ENCODE data around the gene GPR83.
"Not testable (repeated sequence)": the region's sequence is repeated elsewhere in the genome, so short reads cannot be mapped to it uniquely, and the experiment has no call there.

The GPR83 gene

DNA sequence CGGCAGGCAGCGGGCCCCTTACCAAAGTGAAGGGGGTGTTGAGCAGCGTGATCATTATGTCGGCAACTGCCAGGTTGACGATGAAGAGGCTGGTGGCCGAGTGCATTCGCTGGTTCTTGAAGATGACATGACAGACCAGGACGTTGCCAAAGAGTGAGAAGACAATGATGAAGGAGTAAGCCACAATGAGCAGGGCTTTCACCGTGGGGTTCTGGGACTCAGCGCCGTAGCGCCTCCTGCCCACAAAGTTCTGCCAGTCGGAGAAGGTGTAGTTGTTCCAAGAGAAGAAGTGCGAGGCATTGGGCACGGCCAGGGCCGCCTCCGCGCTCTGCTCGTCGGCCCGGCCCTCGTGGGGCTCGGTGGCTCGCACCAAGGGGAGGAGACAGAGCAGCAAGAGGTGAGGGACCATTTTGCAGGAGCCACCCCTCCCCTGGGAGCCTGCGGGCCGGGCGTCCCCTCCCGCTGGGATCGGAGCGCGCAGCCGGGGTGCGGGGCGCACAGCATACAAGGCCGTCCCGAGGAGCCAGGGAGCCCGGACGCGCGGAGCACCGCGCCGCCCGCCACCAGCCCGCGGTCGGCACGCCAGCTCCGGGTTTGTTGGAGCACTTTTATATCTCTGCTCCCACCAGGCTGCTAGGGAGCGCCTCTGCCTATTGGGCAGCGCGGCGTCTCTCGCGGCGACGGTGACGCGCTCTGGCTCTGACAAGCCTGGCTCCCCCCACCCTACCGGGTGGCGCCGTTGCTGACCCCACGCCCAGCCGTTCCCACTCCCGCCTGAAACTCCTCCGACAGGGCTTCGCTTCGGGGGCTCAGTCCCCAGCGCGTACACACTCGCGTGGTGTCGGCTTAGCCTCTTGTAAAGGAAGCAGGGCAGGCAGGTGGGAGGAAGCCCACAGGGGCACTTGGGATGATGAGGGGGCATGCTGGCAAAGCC is at the start of gene GPR83:
TSS of gene GPR83 (minus strand) at position 581 of the 934 bp plus-strand sequence. CDS start at position 409, 172 bp downstream.
- no peak for DNase-seq

DNA sequence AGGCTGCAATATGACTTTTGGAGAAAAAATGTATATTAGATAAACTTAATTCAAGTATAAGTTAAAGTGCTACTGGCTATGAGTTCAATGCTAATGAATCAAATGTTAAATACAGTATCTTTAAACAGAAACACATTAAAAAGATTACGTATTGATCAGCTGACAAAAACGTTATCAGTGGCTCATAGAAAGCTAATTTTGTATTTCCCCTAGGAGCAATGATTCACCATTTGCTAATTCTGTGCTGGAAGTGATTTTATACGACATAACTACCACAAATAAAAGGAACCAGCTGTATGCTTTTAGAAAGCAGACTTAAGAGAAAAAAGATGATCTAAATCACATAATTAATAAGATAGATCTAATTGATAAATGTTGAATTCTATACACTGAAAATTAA is 48.8 kb upstream of the GPR83 start:
- DNase-seq, result no peak

DNA sequence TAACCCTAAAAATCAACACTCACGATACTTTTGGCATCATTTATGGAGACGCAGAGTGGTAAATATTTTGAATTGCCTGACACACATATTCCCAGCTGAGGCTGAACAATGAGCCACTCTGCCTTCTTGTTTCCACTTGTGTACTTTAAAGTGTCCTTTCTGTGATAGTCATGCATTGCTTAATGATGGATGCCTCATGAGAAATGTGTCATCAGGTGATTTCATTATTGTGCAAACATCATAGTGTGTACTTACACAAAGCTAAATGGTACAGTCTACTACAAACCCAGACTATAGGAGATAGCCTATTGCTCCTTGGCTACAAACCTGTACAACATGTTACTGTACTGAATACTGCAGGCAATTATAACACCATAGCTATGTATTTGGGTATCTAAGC is 48.2 kb upstream of the GPR83 start:
- DNase-seq, result no peak

DNA sequence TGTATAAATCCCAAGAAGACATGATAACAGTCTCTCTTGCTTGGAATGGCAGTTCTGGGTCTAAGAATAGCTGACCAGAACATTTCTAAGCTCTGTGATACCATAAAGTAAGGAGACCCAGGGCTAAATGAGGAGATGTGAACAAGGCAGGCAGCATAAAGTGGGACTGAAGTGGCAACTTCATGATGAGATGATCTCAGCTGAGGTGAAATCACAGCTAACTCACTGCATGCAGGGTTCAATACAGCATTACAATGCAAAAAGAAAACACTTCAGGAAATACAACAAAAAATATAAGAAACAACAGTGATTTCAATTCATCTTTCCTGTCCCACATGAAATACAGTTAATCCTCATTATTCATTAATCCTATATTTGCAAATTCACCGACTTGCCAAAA is 47.8 kb upstream of the GPR83 start:
- no peak for DNase-seq

DNA sequence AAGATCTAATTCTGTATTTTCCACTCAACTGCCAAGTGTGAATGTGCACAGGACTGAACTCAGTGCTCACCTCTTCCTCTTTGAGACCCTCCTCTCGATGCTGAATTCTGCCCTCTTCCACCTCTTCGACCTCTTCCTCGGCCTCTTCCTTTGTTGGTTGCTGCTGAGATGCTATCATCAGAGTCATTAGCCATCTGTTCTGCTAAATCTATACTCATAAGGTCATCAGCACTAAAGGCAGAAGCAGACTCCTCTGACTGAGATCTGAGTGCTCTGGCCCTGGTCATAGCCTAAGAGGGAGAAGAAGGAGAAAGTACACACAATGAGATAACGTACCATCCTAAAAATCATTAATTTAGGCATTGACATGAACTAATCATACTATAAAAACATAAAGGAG is 45.9 kb upstream of the GPR83 start:
- DNase-seq, result no peak

DNA sequence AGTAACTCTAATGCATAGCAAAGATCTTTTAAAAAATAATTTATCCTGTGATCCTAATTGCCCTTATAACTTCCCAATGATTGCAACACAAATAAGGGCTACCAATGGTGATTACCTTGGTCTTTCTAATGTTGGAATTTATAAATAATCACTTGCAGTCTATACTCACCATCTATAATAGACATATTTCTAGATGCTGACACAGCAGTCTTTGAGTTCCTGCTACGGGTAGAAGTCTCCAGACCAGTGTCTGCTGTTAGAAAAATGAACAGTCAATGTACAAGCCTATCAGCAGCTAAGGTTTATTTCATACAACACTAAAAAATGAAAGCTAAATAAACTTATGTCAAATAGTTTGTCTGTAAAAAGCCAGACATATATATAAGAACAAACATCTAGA is 44.4 kb upstream of the GPR83 start:
- DNase-seq, result no peak

DNA sequence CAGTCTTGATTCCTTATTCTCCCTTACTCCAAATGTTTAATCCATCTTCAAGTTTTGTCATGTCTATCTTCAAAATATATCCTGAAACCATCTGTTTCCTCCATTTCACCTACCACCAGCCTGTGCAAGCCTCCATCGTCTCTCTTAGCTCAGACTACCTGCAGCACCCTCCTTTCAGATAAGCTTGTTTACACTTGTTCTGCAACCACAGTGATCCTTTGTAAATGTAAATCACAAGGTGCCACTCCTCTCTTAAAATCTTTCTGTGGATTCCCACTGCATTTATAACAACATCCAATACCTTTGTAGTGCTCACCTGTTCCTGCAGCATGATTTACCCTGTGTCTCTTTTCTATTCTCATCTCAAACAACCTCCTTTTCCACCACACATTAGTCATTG is 31.8 kb upstream of the GPR83 start:
- no peak for DNase-seq

DNA sequence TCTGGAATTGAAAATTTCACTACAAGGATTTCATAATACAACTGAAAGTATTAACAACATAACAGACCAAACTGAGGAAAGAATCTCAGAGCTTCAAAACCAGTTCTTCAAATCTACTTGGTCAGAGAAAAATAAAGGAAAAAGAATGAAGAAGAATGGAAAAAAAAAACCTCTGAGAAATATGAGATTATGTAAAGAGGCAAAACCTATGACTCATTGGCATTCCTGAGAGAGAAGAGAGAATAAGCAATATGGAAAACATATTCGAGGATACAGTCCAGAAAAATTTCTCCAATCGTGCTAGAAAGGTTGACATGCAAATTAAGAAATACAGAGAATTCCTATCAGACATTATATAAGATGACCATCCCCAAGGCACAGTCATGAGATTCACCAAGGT is 23.4 kb upstream of the GPR83 start:
- DNase-seq, result no peak

DNA sequence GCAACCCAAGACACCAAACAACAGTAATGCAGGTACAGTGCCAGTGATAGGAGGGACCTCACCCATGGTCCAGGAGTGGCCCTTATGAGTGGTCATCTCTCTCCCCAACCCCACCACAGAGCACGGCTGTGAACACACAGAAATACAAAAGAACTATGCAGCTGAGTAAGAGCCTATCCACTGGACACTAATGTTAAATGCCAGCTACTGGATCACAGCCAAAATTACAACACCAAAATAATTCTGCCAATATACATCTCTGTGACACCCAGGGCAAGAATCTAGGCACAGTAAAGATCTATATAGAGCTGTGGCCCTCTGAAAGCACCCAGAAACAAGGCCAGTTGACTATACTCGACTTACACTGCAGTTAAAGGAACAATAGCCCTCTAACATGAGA is 22.8 kb upstream of the GPR83 start:
- no peak for DNase-seq

DNA sequence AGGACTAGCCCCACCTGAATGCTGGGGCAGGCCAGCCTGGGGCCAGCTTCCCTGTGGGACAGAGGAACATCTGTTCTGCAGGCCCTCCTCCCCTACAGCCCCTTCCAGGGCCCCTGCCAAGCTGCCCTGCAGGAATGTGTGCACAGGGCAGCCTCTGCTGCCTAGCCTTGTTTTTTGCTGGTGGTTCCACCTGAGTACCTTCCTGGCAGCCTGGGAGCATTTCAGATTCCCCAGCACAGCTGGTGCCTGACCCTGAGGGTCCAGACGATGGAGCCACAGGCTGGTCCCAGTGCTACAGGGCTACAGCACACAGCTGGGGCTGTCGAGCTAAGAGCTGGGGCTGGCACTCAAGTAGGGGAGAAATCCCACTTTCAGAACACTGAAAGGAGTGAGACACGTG is 22.3 kb upstream of the GPR83 start:
- no peak for DNase-seq

DNA sequence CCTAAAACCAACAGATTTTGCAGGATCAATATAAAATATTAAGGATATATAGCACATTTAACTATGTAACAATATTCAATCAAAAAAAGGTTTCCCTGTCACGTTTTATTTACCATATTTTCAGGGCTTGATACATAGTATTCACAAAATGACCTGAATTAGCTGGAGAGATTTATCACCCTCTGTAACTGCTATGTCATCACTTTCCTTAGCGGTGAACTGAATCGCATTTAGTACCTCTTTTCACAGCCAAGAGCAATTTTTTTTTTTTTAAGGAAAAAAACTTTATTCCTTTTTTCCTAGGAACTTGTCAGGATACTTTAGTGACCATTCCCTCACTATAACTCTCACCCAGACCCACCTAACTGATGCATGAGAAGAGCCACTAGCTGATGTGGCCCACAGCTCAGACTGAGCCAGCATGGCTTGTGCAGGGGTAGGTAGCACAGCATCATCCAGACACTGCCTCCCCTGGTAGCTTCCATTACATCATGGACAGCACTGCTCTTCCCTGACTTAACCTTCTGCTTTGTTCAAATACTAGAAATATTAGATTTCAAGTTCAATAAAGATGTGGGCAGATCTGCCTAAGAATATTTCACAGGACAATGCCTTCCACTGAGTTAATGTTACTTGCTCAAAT is 17.0 kb upstream of the GPR83 start:
- DNase-seq, result no peak

DNA sequence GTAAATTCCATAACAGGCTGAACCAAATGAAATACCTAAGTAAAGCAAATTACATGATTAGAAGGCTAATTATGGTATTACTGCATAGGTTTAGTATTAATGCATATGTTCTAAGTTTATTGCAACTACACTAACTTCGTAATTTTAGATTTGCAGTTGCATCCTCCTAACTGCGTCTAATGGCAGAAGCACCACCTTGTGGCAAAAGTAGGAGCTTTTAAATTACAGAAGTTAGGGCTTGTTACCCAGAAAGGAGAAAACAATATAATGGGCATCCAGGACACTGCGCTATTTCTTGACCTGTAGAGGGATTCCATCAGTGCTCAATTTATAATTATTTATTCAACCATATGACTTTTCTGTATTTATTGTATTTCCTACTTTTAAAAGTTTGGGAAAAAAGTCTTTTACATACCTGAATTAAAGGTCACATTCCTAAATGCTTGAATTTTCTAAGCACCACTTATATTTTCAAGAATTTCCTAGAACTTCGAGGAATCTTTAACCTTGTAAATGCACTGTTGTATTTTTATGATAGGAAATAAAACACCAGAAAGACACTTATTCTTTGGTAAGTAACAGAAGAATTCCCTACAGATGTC is 16.3 kb upstream of the GPR83 start:
- no peak for DNase-seq

DNA sequence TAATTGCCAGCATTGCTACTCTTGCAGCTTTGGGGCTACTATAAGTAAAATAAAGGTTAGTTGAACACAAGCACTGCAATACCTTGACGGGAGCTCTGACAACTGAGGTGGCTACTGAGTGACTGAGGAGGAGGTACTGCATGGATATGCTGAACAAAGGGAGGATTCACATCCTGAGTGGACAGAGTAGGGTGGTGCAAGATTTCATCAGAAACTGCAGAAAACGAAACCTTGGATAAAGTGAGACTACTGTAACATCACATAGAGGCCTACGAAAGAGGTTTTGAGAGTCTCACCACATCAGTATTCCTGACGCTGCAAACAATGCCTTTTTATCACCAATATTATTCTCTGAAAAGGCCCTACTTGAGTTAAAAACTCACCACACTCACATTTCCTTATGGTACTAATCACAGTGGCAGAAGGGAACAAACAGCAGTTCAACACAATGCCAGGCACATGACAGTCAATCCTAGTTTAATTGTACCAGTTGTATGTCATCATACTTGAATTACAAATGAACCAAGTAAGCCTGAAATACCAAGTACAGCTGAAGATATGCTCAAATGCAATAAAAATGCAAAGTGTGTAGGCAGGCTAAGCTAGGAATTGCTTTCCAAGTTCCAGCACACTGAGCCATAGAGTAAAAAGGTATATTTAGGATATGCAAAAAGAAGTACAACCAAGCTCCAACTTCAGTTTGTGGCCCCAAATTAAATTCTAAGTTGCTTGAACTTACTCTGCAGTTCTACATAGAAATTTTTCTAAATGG is 4.0 kb upstream of the GPR83 start:
- DNase-seq, result no peak

DNA sequence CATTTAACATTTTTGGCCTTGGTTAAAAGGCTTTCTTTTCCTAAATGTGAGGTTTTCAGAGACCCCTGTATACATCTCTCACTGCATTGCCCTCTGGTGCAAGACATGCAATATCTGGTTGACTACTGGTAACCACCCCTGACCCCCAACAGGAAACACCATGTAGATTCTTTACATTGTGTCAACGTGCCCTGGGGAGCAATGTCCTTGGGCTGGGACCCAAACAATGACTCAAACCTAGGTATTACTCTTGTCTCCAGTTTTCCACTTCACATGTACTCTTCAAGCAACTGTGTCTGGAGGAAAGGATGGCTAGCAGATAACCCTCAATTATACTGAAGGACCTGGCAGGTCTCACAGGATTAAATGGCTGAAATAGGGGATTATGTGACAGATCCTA is 1.1 kb upstream of the GPR83 start:
- DNase-seq, result no peak

DNA sequence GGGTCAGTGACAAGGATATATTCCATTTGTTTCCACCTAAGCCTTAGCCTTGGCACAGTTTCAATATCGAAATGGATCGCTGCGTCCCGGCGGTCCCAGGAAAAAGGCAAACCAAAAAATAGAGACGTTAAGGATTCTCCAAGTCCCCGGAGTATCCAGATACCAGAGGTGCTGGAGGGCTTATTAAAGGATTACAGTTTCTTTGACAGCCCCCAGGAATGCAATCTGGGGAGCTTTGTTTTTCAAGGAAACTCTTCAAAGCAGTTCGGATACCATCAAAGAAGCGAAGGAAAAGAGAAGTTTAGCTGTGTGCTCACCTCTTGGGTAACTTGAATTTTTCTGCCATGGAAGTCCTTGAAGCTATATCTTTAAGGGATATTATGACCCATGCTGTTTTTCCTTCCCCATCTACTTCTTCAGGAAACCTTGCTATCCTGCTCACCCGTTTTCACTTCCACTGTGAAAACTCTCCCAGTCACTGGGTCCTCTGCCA is 600 bp upstream of the GPR83 start:
- no peak for DNase-seq

DNA sequence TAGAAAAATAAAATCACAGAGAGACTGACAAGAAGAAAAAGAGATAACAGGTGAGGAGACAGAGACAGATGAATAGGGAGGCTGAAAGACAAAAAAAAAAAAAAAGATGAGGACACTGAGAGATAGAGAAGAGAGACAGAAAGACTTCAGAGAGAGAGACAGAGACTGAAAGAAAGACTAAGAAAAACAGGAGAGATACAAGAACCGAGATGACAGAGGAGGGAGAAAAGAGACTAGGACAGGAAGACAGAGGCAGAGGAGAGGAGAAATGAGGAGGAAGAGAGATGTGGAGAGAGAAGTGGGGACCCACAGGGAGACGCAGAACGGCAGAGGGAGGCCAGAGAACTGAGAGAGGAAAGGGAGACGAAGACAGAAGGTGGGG is 771 bp downstream of the GPR83 start:
- no peak for DNase-seq

DNA sequence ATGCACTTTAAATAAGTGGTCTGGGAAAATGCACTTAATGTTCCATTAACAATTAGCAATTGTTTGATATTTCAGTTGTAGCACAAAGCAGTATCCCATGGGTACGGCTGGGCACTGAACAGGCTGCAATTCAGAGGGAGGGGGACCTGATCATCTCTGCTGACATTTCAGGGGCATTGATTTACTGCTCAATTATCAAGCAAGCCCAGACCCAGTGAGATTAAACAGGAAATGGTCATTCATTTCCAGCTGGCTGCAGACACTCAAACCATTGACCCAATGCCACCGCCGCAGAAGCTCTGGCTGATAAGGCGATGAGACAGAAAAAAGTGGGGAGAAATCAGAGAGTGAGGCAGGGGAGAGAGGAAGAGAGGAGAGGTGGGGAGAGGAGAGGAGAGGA is 1.2 kb downstream of the GPR83 start:
- no peak for DNase-seq

DNA sequence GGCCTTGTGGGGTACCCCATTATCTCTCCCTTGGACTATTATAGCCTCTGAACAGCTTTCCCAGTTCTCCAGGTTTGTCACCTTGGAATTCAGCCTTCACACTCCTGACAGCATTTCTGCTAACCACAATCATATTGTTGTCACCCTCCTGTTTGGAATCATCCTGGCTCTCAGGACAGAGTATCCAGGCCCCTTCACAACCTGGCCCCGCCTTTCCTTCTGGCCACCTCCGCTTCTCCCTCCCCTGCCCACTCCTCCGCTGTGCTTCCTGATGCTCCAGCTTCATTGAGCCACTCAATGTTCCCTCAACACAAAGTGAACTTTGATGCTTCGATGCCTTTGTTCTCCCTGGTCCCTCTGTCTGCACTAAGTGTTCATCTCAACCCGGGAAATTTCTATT is 3.1 kb downstream of the GPR83 start:
- DNase-seq, result no peak

DNA sequence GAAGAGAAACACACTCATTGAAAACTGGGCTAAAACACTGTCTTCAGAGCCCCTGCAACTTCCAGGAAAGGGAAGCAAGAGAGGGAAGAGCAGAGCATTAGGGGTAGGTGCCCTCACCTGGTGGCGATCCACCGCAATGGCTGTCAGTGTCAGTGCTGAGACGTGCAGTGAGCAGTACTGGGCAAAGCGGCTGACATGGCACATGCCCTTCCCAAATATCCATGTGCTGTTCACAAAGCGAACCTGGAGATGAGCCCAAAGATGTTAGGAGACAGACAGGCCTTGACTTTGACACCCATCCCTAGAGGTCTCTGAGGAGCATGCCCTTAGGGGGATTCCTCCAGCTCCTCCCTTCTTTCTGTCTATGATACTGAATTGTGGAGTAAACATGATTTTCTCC is 4.9 kb downstream of the GPR83 start:
- DNase-seq, result no peak

DNA sequence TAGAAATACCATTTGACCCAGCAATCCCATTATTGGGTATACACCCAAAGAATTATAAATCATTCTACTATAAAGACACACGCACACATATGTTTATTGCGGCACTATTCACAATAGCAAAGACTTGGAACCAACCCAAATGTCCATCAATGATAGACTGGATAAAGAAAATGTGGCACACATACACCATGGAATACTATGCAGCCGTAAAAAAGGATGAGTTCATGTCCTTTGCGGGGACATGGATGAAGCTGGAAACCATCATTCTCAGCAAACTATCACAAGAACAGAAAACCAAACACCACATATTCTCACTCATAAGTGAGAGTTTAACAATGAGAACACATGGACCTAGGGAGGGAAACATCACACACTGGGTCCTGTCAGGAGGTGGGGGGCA is 9.3 kb downstream of the GPR83 start:
- not testable (repeated sequence) for DNase-seq

DNA sequence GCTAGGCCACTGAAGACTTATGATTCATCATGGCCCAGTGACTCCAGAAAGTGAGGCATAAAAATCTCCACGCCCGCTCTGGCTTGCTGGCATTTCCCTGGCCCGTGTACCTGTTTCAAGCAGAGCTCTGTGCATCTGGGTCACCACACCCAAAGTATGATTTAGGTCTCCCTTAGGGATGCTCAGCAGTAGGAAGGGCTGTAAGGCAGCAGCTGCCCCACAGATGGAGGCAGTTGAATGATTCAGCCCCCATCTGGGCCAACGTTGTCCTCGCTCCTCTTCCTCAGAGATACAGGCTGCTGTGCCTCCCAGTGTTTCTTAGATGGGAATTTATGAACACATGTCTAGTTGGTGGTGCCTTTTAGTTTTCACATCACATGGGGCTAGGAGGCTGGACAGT is 21.6 kb downstream of the GPR83 start:
- DNase-seq, result no peak

DNA sequence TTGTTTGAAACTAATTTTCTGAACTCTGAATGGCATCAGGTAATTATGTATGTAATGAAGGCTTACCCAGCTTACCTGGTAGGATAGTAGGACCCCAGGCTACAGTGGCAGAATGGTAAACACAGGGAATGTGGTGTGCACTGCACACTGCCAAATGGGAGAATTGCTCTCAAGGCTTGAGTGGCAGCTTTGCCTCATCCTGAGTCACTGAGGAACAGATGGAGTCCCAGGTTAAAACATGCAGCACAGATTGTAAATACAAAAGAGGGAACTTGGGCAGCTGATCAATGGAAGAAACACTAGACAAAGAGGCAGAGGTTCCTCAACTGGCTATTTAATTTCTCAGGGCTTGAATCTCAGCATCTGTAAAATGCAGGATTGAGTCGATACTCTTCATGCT is 24.4 kb downstream of the GPR83 start:
- no peak for DNase-seq

DNA sequence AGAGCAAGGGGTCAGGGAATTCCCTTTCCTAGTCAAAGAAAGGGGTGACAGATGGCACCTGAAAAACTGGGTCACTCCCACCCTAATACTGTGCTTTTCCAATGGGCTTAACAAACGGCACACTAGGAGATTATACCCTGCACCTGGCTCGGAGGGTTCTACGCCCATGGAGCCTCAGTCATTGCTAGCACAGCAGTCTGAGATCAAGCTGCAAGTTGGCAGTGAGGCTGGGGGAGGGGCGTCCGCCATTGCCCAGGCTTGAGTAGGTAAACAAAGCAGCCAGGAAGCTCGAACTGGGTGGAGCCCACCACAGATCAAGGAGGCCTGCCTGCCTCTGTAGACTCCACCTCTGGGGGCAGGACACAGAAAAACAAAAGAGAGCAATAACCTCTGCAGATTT is 30.6 kb downstream of the GPR83 start:
- DNase-seq, result not testable (repeated sequence)
